GM12878 (cell line): ENCODE results near the gene ZBTB39. TPM values are rescaled to one million over a fixed set of nuclear protein-coding genes. Genes with fewer than 3 reads are reported as not detected.

Source experiments
- BACH1 ChIP-seq: fragments of 450-650 bp; IDR thresholded peaks from 2 replicates; pipeline ENCODE4 v1.6.1; 2017; ENCODE audit warnings: mild to moderate bottlenecking, borderline replicate concordance
- BCLAF1 ChIP-seq: fragments of 450-650 bp; IDR thresholded peaks from 2 replicates; pipeline ENCODE4 v1.6.1; 2017; ENCODE audit warnings: antibody characterized with exemption, mild to moderate bottlenecking, moderate library complexity
- CEBPB ChIP-seq, 2 experiments: fragments of 150-350 bp in 1 of 2; IDR thresholded peaks; 2 replicates each; pipeline ENCODE4 v1.6.1; 2012 to 2014; ENCODE audit warnings: low read depth in 2 of 2, low read length in 2 of 2, borderline replicate concordance in 1 of 2, inconsistent platforms in 1 of 2
- CHD4 ChIP-seq: fragments of 200-600 bp; sonication (generic); IDR thresholded peaks from 2 replicates; pipeline ENCODE4 v1.6.1; 2016; ENCODE audit warnings: mild to moderate bottlenecking
- CREB1 ChIP-seq: IDR thresholded peaks from 2 replicates; pipeline ENCODE4 v1.6.1; 2012; ENCODE audit warnings: low read depth, mild to moderate bottlenecking, inconsistent platforms
- CTCF ChIP-seq, 3 experiments: IDR thresholded peaks in 2 of 3; conservative IDR thresholded peaks in 1 of 3; 2 replicates each; pipeline ENCODE4 v1.5.1; 2011; ENCODE audit warnings: low read depth in 3 of 3, low read length in 3 of 3, mild to moderate bottlenecking in 3 of 3, control low read depth in 2 of 3, moderate library complexity in 2 of 3, inconsistent platforms in 1 of 3, mixed read lengths in 1 of 3; ENCODE audit not compliant: control insufficient read depth in 2 of 3, insufficient read depth in 1 of 3; ENCODE audit errors: extremely low read depth in 1 of 3
- GATAD2B ChIP-seq: fragments of 450-650 bp; conservative IDR thresholded peaks from 2 replicates; pipeline ENCODE4 v1.6.1; 2017; ENCODE audit warnings: low read depth, mild to moderate bottlenecking, moderate library complexity
- NBN ChIP-seq: fragments of 450-650 bp; IDR thresholded peaks from 2 replicates; pipeline ENCODE4 v1.6.1; 2016
- NFXL1 ChIP-seq: fragments of 450-650 bp; IDR thresholded peaks from 2 replicates; pipeline ENCODE4 v1.6.1; 2017; ENCODE audit warnings: antibody characterized with exemption, mild to moderate bottlenecking, borderline replicate concordance
- NR2C1 ChIP-seq: fragments of 450-650 bp; IDR thresholded peaks from 2 replicates; pipeline ENCODE4 v1.6.1; 2017; ENCODE audit warnings: antibody characterized with exemption, mild to moderate bottlenecking, moderate library complexity
- NRF1 ChIP-seq: conservative IDR thresholded peaks from 2 replicates; pipeline ENCODE4 v1.6.1; 2011; ENCODE audit warnings: mild to moderate bottlenecking, low read depth, low read length, improper control_type of control experiment
- PAX8 ChIP-seq: fragments of 450-650 bp; IDR thresholded peaks from 2 replicates; pipeline ENCODE4 v1.6.1; 2017; ENCODE audit warnings: mild to moderate bottlenecking, moderate library complexity
- POLR2AphosphoS2 ChIP-seq: IDR thresholded peaks from 2 replicates; pipeline ENCODE4 v1.6.1; 2011; ENCODE audit warnings: low read depth, mild to moderate bottlenecking, low read length, improper control_type of control experiment, moderate library complexity
- RAD51 ChIP-seq: fragments of 450-650 bp; IDR thresholded peaks from 2 replicates; pipeline ENCODE4 v1.6.1; 2016; ENCODE audit warnings: moderate library complexity, mild to moderate bottlenecking, inconsistent platforms
- RCOR1 ChIP-seq: conservative IDR thresholded peaks from 2 replicates; pipeline ENCODE4 v1.6.1; 2012; ENCODE audit warnings: low read depth, low read length, improper control_type of control experiment
- RELA ChIP-seq: fragments of 450-650 bp; IDR thresholded peaks from 2 replicates; pipeline ENCODE4 v1.8.0; 2014; ENCODE audit warnings: borderline replicate concordance; ENCODE audit not compliant: partially characterized antibody
- ZZZ3 ChIP-seq: IDR thresholded peaks from 2 replicates; pipeline ENCODE4 v1.6.1; 2011; ENCODE audit warnings: low read depth; ENCODE audit not compliant: control insufficient read depth, insufficient read length
- polyA plus RNA-seq, 11 experiments: library from polyadenylated mRNA; depleted of rRNA in 4 of 11; unstranded in 6 of 11; stranded (reverse) in 5 of 11; fragments of >200 nt; fragmentation: Nextera tagmentation in 4 of 11; fragmentation: Illumina TruSeq in 1 of 11; extraction: Ambion mirVana in 4 of 11; extraction: Trizol in 1 of 11; gene quantifications; 1 replicate in 1 of 11; 2 replicates in 10 of 11; pipeline versions ENCODE4 v1.2.1 to v1.2.3, GENCODE V29; 2011 to 2016; ENCODE audit warnings: inconsistent platforms in 2 of 11, missing spikeins in 2 of 11, low read depth in 1 of 11
- total RNA-seq, 4 experiments: library from RNA; depleted of rRNA in 3 of 4; stranded (reverse); fragments of >200 nt in 3 of 4; fragmentation: Illumina TruSeq in 1 of 4; extraction: Trizol in 1 of 4; gene quantifications; 2 replicates each; pipeline versions ENCODE4 v1.2.1 to v1.2.3, GENCODE V29; 2013 to 2021
- TF ChIP-seq, protein P1 (sequence below): IDR thresholded peaks from 2 replicates; pipeline ENCODE4 v1.6.1; 2012; ENCODE audit warnings: low read length, inconsistent platforms
- TF ChIP-seq, protein P2 (sequence below): IDR thresholded peaks from 2 replicates; pipeline ENCODE4 v1.6.1; 2011; ENCODE audit warnings: borderline replicate concordance, low read depth, mild to moderate bottlenecking, moderate library complexity, low read length; ENCODE audit not compliant: insufficient read depth, poor library complexity, severe bottlenecking
- TF ChIP-seq, protein P3 (sequence below): fragments of 450-650 bp; IDR thresholded peaks from 2 replicates; pipeline ENCODE4 v1.6.1; 2017; ENCODE audit warnings: mild to moderate bottlenecking, low read depth, inconsistent platforms; ENCODE audit not compliant: poor library complexity, severe bottlenecking

Gene ZBTB39
- total and polyA plus RNA-seq, 10 of the 15 experiments (the other 5 are each of a cell fraction or from before 2014, with no cell fraction given), result 0.88 to 6.8 (median 4.4) TPM

GRCh38 chr12:56998981-56999380 lies 7.4 kb downstream of the ZBTB39 start (continued):
- no peak for TF ChIP-seq BCLAF1
- no peak for TF ChIP-seq POLR2AphosphoS2
- TF ChIP-seq, protein P1, sequence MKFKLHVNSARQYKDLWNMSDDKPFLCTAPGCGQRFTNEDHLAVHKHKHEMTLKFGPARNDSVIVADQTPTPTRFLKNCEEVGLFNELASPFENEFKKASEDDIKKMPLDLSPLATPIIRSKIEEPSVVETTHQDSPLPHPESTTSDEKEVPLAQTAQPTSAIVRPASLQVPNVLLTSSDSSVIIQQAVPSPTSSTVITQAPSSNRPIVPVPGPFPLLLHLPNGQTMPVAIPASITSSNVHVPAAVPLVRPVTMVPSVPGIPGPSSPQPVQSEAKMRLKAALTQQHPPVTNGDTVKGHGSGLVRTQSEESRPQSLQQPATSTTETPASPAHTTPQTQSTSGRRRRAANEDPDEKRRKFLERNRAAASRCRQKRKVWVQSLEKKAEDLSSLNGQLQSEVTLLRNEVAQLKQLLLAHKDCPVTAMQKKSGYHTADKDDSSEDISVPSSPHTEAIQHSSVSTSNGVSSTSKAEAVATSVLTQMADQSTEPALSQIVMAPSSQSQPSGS, result peak; percentile 57; the same call in 1 of the 2 replicates
- no peak for TF ChIP-seq NFXL1
- TF ChIP-seq, protein P2, sequence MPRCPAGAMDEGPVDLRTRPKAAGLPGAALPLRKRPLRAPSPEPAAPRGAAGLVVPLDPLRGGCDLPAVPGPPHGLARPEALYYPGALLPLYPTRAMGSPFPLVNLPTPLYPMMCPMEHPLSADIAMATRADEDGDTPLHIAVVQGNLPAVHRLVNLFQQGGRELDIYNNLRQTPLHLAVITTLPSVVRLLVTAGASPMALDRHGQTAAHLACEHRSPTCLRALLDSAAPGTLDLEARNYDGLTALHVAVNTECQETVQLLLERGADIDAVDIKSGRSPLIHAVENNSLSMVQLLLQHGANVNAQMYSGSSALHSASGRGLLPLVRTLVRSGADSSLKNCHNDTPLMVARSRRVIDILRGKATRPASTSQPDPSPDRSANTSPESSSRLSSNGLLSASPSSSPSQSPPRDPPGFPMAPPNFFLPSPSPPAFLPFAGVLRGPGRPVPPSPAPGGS, result no peak
- no peak for TF ChIP-seq RELA
- no peak for TF ChIP-seq NRF1
- peak; percentile 50 for TF ChIP-seq GATAD2B
- peak; percentile 57; the same call in 1 of the 2 replicates for TF ChIP-seq NBN
- no peak for TF ChIP-seq CTCF (IDR thresholded peaks at IDR 0.05 in 2 of 3, conservative IDR thresholded peaks at IDR 0.05 in 1 of 3; ENCODE audit: control insufficient read depth in 2 of 3, extremely low read depth in 1 of 3, insufficient read depth in 1 of 3, low read depth in 3 of 3, low read length in 3 of 3)
- TF ChIP-seq, protein P3, sequence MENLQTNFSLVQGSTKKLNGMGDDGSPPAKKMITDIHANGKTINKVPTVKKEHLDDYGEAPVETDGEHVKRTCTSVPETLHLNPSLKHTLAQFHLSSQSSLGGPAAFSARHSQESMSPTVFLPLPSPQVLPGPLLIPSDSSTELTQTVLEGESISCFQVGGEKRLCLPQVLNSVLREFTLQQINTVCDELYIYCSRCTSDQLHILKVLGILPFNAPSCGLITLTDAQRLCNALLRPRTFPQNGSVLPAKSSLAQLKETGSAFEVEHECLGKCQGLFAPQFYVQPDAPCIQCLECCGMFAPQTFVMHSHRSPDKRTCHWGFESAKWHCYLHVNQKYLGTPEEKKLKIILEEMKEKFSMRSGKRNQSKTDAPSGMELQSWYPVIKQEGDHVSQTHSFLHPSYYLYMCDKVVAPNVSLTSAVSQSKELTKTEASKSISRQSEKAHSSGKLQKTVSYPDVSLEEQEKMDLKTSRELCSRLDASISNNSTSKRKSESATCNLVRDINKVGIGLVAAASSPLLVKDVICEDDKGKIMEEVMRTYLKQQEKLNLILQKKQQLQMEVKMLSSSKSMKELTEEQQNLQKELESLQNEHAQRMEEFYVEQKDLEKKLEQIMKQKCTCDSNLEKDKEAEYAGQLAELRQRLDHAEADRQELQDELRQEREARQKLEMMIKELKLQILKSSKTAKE, result peak; percentile 61
- TF ChIP-seq CEBPB (IDR thresholded peaks at IDR 0.05; ENCODE audit: borderline replicate concordance in 1 of 2, low read depth in 2 of 2, low read length in 2 of 2), result no peak
- no peak for TF ChIP-seq RAD51
- peak; percentile 55; the same call in 1 of the 2 replicates for TF ChIP-seq CREB1
- no peak for TF ChIP-seq RCOR1
- no peak for TF ChIP-seq BACH1
- no peak for TF ChIP-seq NR2C1
- TF ChIP-seq CHD4, result no peak
- TF ChIP-seq PAX8, result no peak
- TF ChIP-seq ZZZ3, result no peak
